ENCODE data around the gene HSPB9.

The HSPB9 gene

GRCh38 chr17:42107124-42107523, 15.5 kb upstream of the HSPB9 start:
- Histone ChIP-seq H3K27me3 (no peaks in the 10 kb centered on the region), H3K36me3 (no peaks in the 10 kb centered on the region), H3K4me1 (peaks cover 3% of the 10 kb centered on the region; the same call in 1 of the 2 replicates), H3K4me3 (ENCODE audit: low read depth, low read length) (peak overlapping the region; percentile 35), H3K9me3 (no peaks in the 10 kb centered on the region)
- DNase-seq = no peak
- TF ChIP-seq, protein P1, sequence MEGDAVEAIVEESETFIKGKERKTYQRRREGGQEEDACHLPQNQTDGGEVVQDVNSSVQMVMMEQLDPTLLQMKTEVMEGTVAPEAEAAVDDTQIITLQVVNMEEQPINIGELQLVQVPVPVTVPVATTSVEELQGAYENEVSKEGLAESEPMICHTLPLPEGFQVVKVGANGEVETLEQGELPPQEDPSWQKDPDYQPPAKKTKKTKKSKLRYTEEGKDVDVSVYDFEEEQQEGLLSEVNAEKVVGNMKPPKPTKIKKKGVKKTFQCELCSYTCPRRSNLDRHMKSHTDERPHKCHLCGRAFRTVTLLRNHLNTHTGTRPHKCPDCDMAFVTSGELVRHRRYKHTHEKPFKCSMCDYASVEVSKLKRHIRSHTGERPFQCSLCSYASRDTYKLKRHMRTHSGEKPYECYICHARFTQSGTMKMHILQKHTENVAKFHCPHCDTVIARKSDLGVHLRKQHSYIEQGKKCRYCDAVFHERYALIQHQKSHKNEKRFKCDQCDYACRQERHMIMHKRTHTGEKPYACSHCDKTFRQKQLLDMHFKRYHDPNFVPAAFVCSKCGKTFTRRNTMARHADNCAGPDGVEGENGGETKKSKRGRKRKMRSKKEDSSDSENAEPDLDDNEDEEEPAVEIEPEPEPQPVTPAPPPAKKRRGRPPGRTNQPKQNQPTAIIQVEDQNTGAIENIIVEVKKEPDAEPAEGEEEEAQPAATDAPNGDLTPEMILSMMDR (IDR thresholded peaks at IDR 0.05; ENCODE audit: low read depth, low read length) = no peak

DNA sequence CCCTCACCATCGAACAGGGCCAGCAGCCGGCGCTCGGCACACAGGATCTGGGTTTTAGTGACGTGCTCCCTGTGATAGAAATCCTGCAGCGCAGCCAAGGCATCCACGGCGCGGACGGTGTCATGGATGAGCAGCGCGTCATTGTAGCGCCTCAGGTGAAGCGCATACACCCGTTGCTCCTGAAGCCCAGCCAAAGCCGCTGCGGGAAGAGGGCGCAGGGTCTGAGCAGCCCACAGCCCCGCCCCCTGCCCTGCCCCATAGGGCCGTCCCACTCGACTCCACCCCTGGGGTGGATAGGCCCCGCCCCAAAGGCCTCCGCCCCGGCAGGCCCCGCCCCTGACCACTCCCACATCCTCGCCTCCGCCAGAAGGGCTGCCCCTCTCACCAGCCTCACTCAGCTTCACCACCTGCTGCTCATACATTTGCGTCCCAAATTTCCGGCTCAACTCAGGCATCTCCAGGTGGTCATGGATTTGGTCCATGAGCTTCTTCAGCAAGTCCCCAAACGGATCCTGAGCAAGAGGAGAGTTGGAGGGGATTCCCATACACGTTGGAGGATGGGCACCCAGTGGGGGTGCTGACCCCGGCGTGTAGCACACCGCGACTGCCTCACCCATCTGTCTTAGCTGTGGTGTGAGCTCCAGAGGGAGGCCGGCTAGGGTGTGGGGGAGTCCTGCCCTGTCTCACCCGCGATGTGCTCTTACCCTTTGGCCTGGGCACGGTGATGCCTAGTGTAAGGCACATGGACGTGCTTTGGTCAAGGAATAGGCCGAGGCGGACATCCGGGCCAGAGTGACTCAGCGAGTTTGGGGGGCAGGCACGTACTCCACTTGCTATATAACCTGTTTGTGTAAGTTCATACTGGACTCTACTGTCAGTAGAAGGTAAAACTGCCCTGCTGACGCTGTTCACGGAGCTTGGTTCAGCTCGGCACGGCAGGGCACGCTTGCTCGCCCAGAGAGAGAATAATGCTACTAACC, 14.7 kb upstream of the HSPB9 start:
- Histone ChIP-seq H3K9me3 (no peaks in the 10 kb centered on the region), H3K36me3 (no peaks in the 10 kb centered on the region), H3K4me1 (peaks cover 3% of the 10 kb centered on the region; the same call in 1 of the 2 replicates), H3K27me3 (no peaks in the 10 kb centered on the region), H3K4me3 (ENCODE audit: low read depth, low read length) (peak overlapping the region; percentile 35)
- DNase-seq = peak; percentile 99
- TF ChIP-seq, protein P1 (IDR thresholded peaks at IDR 0.05; ENCODE audit: low read depth, low read length) = no peak

DNA sequence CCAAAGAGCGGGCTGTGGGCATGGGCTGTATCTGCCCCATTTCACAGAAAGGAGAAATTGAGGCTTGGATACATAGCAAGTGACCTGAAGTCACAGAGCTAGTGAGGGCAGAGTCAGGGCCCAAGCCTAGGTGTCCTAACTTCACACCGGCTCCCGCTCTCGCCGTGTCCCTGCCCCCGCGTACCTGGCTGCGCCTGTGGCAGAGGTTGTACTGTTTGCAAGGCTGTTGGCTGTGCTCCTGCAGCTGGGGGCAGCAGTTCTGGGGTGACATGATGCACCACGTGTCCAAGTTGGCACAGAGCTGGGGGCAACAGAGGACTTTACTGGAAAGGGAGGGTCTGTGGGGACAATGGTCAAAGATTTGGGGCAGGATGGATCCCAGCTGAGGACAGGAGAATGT, 13.5 kb upstream of the HSPB9 start:
- Histone ChIP-seq H3K9me3 (no peaks in the 10 kb centered on the region), H3K4me1 (peaks cover 3% of the 10 kb centered on the region; the same call in 1 of the 2 replicates), H3K36me3 (no peaks in the 10 kb centered on the region), H3K27me3 (no peaks in the 10 kb centered on the region), H3K4me3 (ENCODE audit: low read depth, low read length) (no peak overlapping the region)
- DNase-seq = no peak
- TF ChIP-seq, protein P1 (IDR thresholded peaks at IDR 0.05; ENCODE audit: low read depth, low read length) = no peak

DNA sequence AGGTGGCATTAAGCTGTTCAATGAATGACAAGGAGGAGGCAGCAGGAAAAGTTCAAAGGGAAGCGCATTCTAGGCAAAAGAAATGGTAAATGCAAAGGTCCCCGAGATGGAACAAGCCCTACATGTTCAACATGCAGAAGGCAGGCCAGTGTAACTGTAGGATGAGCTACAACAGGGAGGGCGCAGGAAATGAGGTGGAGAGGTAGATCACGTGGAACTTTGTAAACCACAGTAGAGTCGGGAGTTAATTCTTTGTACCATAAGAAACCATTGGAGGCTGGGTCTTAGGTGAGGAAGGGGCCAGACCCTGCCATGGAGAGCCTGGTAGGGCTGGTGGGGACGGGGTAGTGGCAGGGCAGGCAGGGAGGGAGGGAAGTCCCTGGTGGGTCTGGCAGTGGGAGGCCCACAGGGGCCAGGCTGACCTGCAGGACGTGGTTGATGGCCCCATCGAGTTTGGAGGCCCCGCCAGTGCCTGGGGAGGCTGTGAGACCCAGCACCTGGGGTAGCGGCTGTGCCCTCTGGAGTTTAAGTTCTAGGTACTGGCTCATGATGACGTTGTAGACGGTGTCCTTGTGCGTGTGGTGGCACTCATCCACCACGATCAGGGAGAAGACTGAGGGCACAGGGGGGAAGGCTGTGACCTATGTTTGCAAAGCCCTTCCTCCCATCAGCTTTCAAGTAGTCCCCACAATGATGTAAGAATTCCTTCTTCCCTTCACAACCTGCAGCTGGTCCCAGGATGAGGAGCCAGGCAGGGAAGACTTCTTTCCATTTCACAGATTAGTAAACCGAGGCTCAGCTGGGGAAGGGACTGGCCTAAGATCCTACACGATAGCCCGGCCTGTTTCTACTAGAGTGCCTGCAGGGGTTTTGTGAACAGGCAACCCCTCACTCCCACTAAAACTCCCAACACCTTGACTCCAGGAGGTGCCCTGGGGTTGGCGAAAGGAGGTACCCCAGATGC, 12.0 kb upstream of the HSPB9 start:
- Histone ChIP-seq H3K36me3 (no peaks in the 10 kb centered on the region), H3K4me1 (no peaks in the 10 kb centered on the region), H3K4me3 (ENCODE audit: low read depth, low read length) (no peak overlapping the region), H3K9me3 (no peaks in the 10 kb centered on the region), H3K27me3 (no peaks in the 10 kb centered on the region)
- TF ChIP-seq, protein P1 (IDR thresholded peaks at IDR 0.05; ENCODE audit: low read depth, low read length) = no peak
- no peak for DNase-seq

GRCh38 chr17:42111265-42111636, 11.4 kb upstream of the HSPB9 start:
- no peaks in the 10 kb centered on the region for H3K36me3 ChIP-seq
- no peaks in the 10 kb centered on the region for H3K27me3 ChIP-seq
- TF ChIP-seq, protein P1 (IDR thresholded peaks at IDR 0.05; ENCODE audit: low read depth, low read length) = no peak
- DNase-seq = no peak
- no peaks in the 10 kb centered on the region for H3K9me3 ChIP-seq
- H3K4me1 ChIP-seq = no peaks in the 10 kb centered on the region
- H3K4me3 ChIP-seq (ENCODE audit: low read depth, low read length) = no peak overlapping the region

Data from BE2C (cell line).